ENCODE measurements around the gene FAM3D.

DNA sequence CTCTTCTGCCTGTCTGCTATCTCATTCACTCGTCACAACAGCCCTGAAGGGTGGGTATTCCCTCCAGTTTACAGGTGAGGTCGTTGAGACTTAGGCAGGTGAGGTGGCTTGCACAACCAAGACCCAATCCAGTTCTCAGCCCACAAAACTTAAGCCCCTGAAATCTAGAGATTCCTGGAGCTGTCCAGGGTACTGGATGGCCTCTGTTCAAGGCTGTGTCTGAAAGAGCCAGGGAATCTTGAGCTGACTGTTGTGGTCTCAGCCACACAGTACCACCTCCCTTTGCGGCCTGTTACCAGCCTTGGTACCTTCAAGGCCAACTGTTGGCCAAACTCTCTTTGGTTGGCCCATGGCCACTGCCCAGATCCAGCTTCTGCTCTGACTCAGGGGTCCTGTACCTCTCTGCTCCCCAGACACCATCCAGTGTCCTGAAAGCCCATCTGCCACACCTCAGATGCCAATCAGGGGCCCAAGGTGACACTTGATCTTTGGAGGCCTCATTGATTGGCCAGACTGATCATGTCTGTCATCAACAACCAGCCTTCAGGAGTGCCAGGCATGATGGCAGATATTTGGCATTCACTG lies 78.5 kb downstream of the FAM3D start:
- TF ChIP-seq POLR2A (IDR thresholded peaks at IDR 0.05), result no peak
- TF ChIP-seq, protein P1, sequence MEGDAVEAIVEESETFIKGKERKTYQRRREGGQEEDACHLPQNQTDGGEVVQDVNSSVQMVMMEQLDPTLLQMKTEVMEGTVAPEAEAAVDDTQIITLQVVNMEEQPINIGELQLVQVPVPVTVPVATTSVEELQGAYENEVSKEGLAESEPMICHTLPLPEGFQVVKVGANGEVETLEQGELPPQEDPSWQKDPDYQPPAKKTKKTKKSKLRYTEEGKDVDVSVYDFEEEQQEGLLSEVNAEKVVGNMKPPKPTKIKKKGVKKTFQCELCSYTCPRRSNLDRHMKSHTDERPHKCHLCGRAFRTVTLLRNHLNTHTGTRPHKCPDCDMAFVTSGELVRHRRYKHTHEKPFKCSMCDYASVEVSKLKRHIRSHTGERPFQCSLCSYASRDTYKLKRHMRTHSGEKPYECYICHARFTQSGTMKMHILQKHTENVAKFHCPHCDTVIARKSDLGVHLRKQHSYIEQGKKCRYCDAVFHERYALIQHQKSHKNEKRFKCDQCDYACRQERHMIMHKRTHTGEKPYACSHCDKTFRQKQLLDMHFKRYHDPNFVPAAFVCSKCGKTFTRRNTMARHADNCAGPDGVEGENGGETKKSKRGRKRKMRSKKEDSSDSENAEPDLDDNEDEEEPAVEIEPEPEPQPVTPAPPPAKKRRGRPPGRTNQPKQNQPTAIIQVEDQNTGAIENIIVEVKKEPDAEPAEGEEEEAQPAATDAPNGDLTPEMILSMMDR (IDR thresholded peaks at IDR 0.05), result no peak
